Liver (tissue), 9 donors: Measurements from ENCODE around the gene FNDC1. TPM values are rescaled to one million over a fixed set of nuclear protein-coding genes. Genes with fewer than 3 reads are reported as not detected.

Experiments used
- DNase-seq: peaks from one replicate; pipeline ENCODE4 v3.0.0-alpha.2; 2017; ENCODE audit warnings: low spot score
- H3K27ac ChIP-seq, 2 donors: one replicate each; pipeline ENCODE4 v1.7.0; 2013; ENCODE audit warnings: inconsistent platforms in 2 of 2, low read length in 2 of 2, control low read depth in 1 of 2, low read depth in 1 of 2, mild to moderate bottlenecking in 1 of 2
- H3K27me3 ChIP-seq, 4 donors: one replicate each; pipeline versions ENCODE4 v1.6.1 to v1.7.0; 2013; ENCODE audit warnings: low read length in 3 of 4, inconsistent platforms in 1 of 4, mild to moderate bottlenecking in 1 of 4, moderate library complexity in 1 of 4; ENCODE audit not compliant: control insufficient read depth in 4 of 4, insufficient read depth in 4 of 4
- H3K36me3 ChIP-seq, 4 donors: one replicate each; pipeline versions ENCODE4 v1.6.1 to v1.7.0; 2013; ENCODE audit warnings: low read length in 3 of 4, mild to moderate bottlenecking in 3 of 4, low read depth in 1 of 4, moderate library complexity in 1 of 4; ENCODE audit not compliant: control insufficient read depth in 4 of 4, insufficient read depth in 3 of 4
- H3K4me1 ChIP-seq, 4 donors: one replicate each; pipeline versions ENCODE4 v1.6.1 to v1.7.0; 2013; ENCODE audit warnings: low read length in 3 of 4, mild to moderate bottlenecking in 3 of 4, moderate library complexity in 1 of 4; ENCODE audit not compliant: control insufficient read depth in 4 of 4, insufficient read depth in 4 of 4
- H3K4me3 ChIP-seq, 3 donors: one replicate each; pipeline versions ENCODE4 v1.6.1 to v1.7.0; 2013; ENCODE audit warnings: low read length in 3 of 3, control low read depth in 1 of 3, low read depth in 1 of 3, mild to moderate bottlenecking in 1 of 3
- H3K9ac ChIP-seq, 2 donors: one replicate each; pipeline ENCODE4 v1.7.0; 2013; ENCODE audit warnings: low read length in 2 of 2, mild to moderate bottlenecking in 2 of 2, moderate library complexity in 2 of 2, control low read depth in 1 of 2, low read depth in 1 of 2
- H3K9me3 ChIP-seq, 4 donors: one replicate each; pipeline versions ENCODE4 v1.6.1 to v1.7.0; 2013; ENCODE audit warnings: low read length in 3 of 4; ENCODE audit not compliant: control insufficient read depth in 4 of 4
- FOXA1 ChIP-seq: IDR thresholded peaks from 2 replicates; pipeline ENCODE4 v1.6.1; 2016; ENCODE audit warnings: antibody characterized with exemption
- GABPA ChIP-seq, 2 donors: IDR thresholded peaks in 1 of 2; conservative IDR thresholded peaks in 1 of 2; 2 replicates each; pipeline ENCODE4 v1.6.1; 2016; ENCODE audit warnings: antibody characterized with exemption in 2 of 2, mild to moderate bottlenecking in 1 of 2, moderate library complexity in 1 of 2
- HNF4A ChIP-seq, 2 donors: conservative IDR thresholded peaks; 2 replicates each; pipeline ENCODE4 v1.6.1; 2016; ENCODE audit warnings: antibody characterized with exemption in 2 of 2, mild to moderate bottlenecking in 2 of 2
- HNF4G ChIP-seq: IDR thresholded peaks from 2 replicates; pipeline ENCODE4 v1.6.1; 2016; ENCODE audit warnings: antibody characterized with exemption
- JUND ChIP-seq, 2 donors: IDR thresholded peaks; 2 replicates each; pipeline ENCODE4 v1.6.1; 2016; ENCODE audit warnings: antibody characterized with exemption in 2 of 2
- WGBS: extraction: QIAGEN DNeasy Blood & Tissue Kit; methylation state at CpG from one replicate; pipeline ENCODE4 v1.1.7; 2013; 5-methylcytosine and 5-hydroxymethylcytosine counted together
- polyA plus RNA-seq, 2 donors: library from polyadenylated mRNA; stranded (reverse) in 1 of 2; unstranded in 1 of 2; fragments of 200-250 nt in 1 of 2; fragments of >200 nt in 1 of 2; fragmentation: Nextera tagmentation in 1 of 2; extraction: Ambion mirVana in 1 of 2; gene quantifications; one replicate each; pipeline versions ENCODE4 v1.2.1 to v1.2.3, GENCODE V29; 2013 to 2015
- total RNA-seq, 2 donors: library from RNA; depleted of rRNA; stranded (reverse); fragments of >200 nt; gene quantifications; one replicate each; pipeline ENCODE4 v1.2.3, GENCODE V29; 2014
- TF ChIP-seq, protein P1 (sequence below): IDR thresholded peaks from 2 replicates; pipeline ENCODE4 v1.6.1; 2016; ENCODE audit warnings: antibody characterized with exemption
- TF ChIP-seq, protein P2 (sequence below): IDR thresholded peaks from 2 replicates; pipeline ENCODE4 v1.6.1; 2016; ENCODE audit warnings: antibody characterized with exemption, mild to moderate bottlenecking
- TF ChIP-seq, protein P3 (sequence below): IDR thresholded peaks from 2 replicates; pipeline ENCODE4 v1.6.1; 2016; ENCODE audit warnings: antibody characterized with exemption
- donor health status: healthy.
- donor health status: healthy.
- donor health status: healthy.
- donor health status: healthy.
- donor health status: healthy.

FNDC1 gene
- total and polyA plus RNA-seq, 4 donors, result 0.10 to 0.47 (median 0.17) TPM; not detected in 1

DNA sequence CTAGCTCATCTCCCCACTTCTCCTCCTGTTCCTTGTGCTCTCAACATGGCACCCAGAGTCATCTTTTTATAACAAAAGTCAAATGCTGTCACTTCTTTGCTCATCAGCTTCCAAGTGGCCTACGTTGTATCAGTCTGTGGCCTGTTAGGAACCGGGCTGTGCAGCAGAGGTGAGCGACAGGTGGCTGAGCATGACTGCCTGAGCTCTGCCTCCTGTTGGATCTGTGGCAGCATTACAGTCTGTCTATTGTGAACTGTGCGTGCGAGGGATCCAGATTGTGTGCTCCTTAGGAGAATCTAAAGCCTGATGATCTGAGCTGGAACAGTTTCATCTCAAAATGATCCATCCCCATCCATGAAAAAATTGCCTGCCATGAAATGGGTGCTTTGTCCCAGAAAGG lies 129.6 kb downstream of the FNDC1 start:
- Histone ChIP-seq H3K4me1 (no peaks in the 10 kb centered on the region), H3K4me3 (no peak overlapping the region), H3K9ac (no peak overlapping the region), H3K27ac (no peak overlapping the region), H3K9me3 (no peaks in the 10 kb centered on the region), H3K27me3 (no peaks in the 10 kb centered on the region), H3K36me3 (no peaks in the 10 kb centered on the region)
- no peak for DNase-seq
- no peak for TF ChIP-seq HNF4A (conservative IDR thresholded peaks at IDR 0.05)
- 94% methylated on average over 5 of the region's 5 CpGs for WGBS

DNA sequence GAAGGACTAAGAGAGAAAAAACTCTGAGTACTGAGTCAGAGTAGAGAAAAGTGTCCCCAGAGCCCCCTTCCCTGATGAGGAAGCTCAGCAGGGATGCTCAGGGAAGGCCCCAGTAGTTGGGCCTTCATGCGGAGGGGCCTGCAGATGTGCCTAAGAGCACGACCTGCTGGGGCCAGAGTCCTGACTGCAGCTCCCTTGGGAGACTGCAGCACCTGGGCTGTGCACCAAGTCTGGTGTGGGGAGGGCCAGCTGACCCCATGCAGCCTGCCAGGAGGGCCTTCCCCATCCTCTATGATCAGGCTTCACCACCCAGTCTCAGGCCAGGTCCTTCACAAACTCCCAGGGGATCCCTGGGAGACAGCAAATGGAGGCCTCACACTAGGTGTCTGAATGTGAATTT lies 130.4 kb downstream of the FNDC1 start:
- 80% methylated on average over 2 of the region's 2 CpGs for WGBS
- Histone ChIP-seq H3K36me3 (no peaks in the 10 kb centered on the region), H3K27me3 (no peaks in the 10 kb centered on the region), H3K4me1 (no peaks in the 10 kb centered on the region), H3K4me3 (no peak overlapping the region), H3K27ac (no peak overlapping the region), H3K9me3 (no peaks in the 10 kb centered on the region), H3K9ac (no peak overlapping the region)
- TF ChIP-seq, protein P1, sequence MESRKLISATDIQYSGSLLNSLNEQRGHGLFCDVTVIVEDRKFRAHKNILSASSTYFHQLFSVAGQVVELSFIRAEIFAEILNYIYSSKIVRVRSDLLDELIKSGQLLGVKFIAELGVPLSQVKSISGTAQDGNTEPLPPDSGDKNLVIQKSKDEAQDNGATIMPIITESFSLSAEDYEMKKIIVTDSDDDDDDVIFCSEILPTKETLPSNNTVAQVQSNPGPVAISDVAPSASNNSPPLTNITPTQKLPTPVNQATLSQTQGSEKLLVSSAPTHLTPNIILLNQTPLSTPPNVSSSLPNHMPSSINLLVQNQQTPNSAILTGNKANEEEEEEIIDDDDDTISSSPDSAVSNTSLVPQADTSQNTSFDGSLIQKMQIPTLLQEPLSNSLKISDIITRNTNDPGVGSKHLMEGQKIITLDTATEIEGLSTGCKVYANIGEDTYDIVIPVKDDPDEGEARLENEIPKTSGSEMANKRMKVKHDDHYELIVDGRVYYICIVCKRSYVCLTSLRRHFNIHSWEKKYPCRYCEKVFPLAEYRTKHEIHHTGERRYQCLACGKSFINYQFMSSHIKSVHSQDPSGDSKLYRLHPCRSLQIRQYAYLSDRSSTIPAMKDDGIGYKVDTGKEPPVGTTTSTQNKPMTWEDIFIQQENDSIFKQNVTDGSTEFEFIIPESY, result no peak
- TF ChIP-seq, protein P2, sequence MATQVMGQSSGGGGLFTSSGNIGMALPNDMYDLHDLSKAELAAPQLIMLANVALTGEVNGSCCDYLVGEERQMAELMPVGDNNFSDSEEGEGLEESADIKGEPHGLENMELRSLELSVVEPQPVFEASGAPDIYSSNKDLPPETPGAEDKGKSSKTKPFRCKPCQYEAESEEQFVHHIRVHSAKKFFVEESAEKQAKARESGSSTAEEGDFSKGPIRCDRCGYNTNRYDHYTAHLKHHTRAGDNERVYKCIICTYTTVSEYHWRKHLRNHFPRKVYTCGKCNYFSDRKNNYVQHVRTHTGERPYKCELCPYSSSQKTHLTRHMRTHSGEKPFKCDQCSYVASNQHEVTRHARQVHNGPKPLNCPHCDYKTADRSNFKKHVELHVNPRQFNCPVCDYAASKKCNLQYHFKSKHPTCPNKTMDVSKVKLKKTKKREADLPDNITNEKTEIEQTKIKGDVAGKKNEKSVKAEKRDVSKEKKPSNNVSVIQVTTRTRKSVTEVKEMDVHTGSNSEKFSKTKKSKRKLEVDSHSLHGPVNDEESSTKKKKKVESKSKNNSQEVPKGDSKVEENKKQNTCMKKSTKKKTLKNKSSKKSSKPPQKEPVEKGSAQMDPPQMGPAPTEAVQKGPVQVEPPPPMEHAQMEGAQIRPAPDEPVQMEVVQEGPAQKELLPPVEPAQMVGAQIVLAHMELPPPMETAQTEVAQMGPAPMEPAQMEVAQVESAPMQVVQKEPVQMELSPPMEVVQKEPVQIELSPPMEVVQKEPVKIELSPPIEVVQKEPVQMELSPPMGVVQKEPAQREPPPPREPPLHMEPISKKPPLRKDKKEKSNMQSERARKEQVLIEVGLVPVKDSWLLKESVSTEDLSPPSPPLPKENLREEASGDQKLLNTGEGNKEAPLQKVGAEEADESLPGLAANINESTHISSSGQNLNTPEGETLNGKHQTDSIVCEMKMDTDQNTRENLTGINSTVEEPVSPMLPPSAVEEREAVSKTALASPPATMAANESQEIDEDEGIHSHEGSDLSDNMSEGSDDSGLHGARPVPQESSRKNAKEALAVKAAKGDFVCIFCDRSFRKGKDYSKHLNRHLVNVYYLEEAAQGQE, result no peak
- TF ChIP-seq, protein P3, sequence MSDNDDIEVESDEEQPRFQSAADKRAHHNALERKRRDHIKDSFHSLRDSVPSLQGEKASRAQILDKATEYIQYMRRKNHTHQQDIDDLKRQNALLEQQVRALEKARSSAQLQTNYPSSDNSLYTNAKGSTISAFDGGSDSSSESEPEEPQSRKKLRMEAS, result no peak
- TF ChIP-seq HNF4G (no peak), GABPA (IDR thresholded peaks at IDR 0.05 in 1 of 2, conservative IDR thresholded peaks at IDR 0.05 in 1 of 2) (no peak), JUND (IDR thresholded peaks at IDR 0.05) (no peak)
- DNase-seq, result no peak

DNA sequence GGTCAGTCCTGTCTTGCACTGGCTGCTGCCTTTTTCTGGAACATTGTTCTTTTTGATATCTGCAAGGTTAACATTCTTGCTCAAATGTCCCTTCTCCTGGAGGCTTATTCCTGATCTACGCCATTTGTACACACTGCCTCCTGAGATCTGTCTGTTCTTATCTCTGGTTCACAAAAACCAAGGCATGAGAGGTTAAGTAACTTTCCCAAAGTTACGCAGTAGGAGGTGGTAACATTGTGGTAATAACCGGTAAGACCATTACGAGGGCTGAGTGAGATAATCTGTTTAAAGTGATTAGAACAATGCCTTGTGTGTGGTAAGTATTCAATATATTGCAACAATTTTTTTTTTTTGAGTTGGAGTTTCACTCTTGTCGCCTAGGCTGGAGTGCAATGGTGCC lies 132.1 kb downstream of the FNDC1 start:
- Histone ChIP-seq H3K27me3 (no peaks in the 10 kb centered on the region), H3K9ac (no peak overlapping the region), H3K9me3 (no peaks in the 10 kb centered on the region), H3K27ac (no peak overlapping the region), H3K4me3 (no peak overlapping the region), H3K36me3 (no peaks in the 10 kb centered on the region), H3K4me1 (peaks cover 0 to 11% (median 8%) of the 10 kb centered on the region in 4 donors)
- WGBS, result 90% methylated on average over 5 of the region's 5 CpGs
- TF ChIP-seq, protein P3, result no peak
- TF ChIP-seq GABPA (IDR thresholded peaks at IDR 0.05 in 1 of 2, conservative IDR thresholded peaks at IDR 0.05 in 1 of 2) (no peak), FOXA1 (no peak)
- no peak for DNase-seq
